ENCODE results near the gene HIGD1A. TPM values are rescaled to one million over a fixed set of nuclear protein-coding genes. Genes with fewer than 3 reads are reported as not detected.

The HIGD1A gene
- total and polyA plus RNA-seq, 2 experiments from 2014 or later: 121 to 445 TPM

- TF ChIP-seq CTCF (IDR thresholded peaks at IDR 0.05; ENCODE audit: low read depth, low read length): no peak
- Histone ChIP-seq H3K9me3 (ENCODE audit: low read depth) (no peaks in the 10 kb centered on the region), H3K4me1 (ENCODE audit: low read depth) (peaks cover 3% of the 10 kb centered on the region), H3K27ac (no peak overlapping the region), H3K27me3 (no peaks in the 10 kb centered on the region), H3K36me3 (no peaks in the 10 kb centered on the region), H3K4me3 (no peak overlapping the region)
- no peak for DNase-seq (ENCODE audit: low read depth in 1 of 2, low spot score in 1 of 2)
Observed at GRCh38 chr3:42844412-42844713, 40.1 kb upstream of the HIGD1A start.

GRCh38 chr3:42843713-42844411 is 39.6 kb upstream of the HIGD1A start:
- H3K36me3 ChIP-seq: no peaks in the 10 kb centered on the region
- peaks cover 3% of the 10 kb centered on the region for H3K4me1 ChIP-seq (ENCODE audit: low read depth)
- H3K4me3 ChIP-seq: no peak overlapping the region
- no peaks in the 10 kb centered on the region for H3K9me3 ChIP-seq (ENCODE audit: low read depth)
- peak in 1 of 2 donors; percentile 25 for DNase-seq (ENCODE audit: low read depth in 1 of 2, low spot score in 1 of 2)
- TF ChIP-seq CTCF (IDR thresholded peaks at IDR 0.05; ENCODE audit: low read depth, low read length): no peak
- no peaks in the 10 kb centered on the region for H3K27me3 ChIP-seq
- no peak overlapping the region for H3K27ac ChIP-seq

GRCh38 chr3:42841332-42841731 is 37.0 kb upstream of the HIGD1A start:
- Histone ChIP-seq H3K4me3 (no peak overlapping the region), H3K9me3 (ENCODE audit: low read depth) (no peaks in the 10 kb centered on the region), H3K4me1 (ENCODE audit: low read depth) (peaks cover 3% of the 10 kb centered on the region), H3K36me3 (no peaks in the 10 kb centered on the region), H3K27me3 (no peaks in the 10 kb centered on the region), H3K27ac (no peak overlapping the region)
- no peak for TF ChIP-seq CTCF (IDR thresholded peaks at IDR 0.05; ENCODE audit: low read depth, low read length)
- DNase-seq (ENCODE audit: low read depth in 1 of 2, low spot score in 1 of 2): no peak

DNA sequence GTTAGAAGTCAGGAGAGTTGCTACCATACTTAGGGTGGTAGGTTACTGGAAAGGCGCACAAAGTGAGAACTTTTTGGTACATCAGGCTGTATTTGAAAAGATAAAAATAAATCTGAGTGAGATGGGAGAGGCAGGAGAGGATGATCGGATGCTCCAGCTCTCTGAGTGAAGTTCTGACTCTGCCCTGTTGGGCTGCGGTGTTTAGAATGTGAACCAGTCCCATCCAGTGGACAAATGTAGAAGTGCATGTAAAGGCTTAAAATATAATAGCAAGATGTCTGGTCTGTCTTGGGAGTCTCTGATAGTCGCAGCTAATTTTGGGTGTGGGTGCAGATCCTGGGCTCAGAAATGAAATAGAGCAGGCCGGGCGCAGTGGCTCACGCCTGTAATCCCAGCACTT is 35.3 kb upstream of the HIGD1A start:
- Histone ChIP-seq H3K4me1 (ENCODE audit: low read depth) (no peaks in the 10 kb centered on the region), H3K9me3 (ENCODE audit: low read depth) (no peaks in the 10 kb centered on the region), H3K36me3 (no peaks in the 10 kb centered on the region), H3K4me3 (no peak overlapping the region), H3K27ac (no peak overlapping the region), H3K27me3 (no peaks in the 10 kb centered on the region)
- TF ChIP-seq CTCF (IDR thresholded peaks at IDR 0.05; ENCODE audit: low read depth, low read length): peak; percentile 73
- DNase-seq (ENCODE audit: low read depth in 1 of 2, low spot score in 1 of 2): peak; percentile 71 to 76

- no peak for TF ChIP-seq CTCF (IDR thresholded peaks at IDR 0.05; ENCODE audit: low read depth, low read length)
- Histone ChIP-seq H3K36me3 (no peaks in the 10 kb centered on the region), H3K27ac (no peak overlapping the region), H3K9me3 (ENCODE audit: low read depth) (no peaks in the 10 kb centered on the region), H3K27me3 (no peaks in the 10 kb centered on the region), H3K4me1 (ENCODE audit: low read depth) (no peaks in the 10 kb centered on the region), H3K4me3 (no peak overlapping the region)
- DNase-seq (ENCODE audit: low read depth in 1 of 2, low spot score in 1 of 2): no peak
Observed at GRCh38 chr3:42838571-42838970, 34.3 kb upstream of the HIGD1A start.
